ENCODE results near the gene GDPD5. TPM values are rescaled to one million over a fixed set of nuclear protein-coding genes. Genes with fewer than 3 reads are reported as not detected.

The GDPD5 gene
- total and polyA plus RNA-seq, 10 of the 15 experiments (the other 5 are each of a cell fraction or from before 2014, with no cell fraction given), result 0.10 to 30.0 (median 6.7) TPM

DNA sequence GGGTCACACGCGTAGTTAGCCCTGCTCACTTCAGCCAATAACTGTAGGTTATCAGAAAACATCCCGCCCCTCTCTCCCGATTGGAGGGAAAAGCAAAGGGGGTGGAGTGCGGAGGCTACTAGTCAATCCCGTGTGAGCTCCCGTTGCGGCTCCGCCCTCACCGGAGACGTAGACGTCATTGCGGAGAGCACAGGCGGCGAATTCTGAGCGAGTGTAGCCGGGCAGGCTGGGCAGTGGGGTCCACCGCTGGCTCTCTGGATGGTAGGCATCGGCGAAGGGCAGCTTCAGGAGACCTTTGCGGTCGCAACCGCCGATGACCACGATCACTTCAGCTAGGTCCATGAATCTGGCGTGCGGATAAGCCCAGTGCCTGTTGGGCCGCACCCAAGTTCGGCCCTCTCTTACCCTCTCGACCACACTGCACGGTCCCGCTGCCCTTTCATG is 97.4 kb downstream of the GDPD5 start (continued):
- TF ChIP-seq, protein P1, sequence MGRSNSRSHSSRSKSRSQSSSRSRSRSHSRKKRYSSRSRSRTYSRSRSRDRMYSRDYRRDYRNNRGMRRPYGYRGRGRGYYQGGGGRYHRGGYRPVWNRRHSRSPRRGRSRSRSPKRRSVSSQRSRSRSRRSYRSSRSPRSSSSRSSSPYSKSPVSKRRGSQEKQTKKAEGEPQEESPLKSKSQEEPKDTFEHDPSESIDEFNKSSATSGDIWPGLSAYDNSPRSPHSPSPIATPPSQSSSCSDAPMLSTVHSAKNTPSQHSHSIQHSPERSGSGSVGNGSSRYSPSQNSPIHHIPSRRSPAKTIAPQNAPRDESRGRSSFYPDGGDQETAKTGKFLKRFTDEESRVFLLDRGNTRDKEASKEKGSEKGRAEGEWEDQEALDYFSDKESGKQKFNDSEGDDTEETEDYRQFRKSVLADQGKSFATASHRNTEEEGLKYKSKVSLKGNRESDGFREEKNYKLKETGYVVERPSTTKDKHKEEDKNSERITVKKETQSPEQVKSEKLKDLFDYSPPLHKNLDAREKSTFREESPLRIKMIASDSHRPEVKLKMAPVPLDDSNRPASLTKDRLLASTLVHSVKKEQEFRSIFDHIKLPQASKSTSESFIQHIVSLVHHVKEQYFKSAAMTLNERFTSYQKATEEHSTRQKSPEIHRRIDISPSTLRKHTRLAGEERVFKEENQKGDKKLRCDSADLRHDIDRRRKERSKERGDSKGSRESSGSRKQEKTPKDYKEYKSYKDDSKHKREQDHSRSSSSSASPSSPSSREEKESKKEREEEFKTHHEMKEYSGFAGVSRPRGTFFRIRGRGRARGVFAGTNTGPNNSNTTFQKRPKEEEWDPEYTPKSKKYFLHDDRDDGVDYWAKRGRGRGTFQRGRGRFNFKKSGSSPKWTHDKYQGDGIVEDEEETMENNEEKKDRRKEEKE (IDR thresholded peaks at IDR 0.05), result no peak
- no peak for TF ChIP-seq PML (IDR thresholded peaks at IDR 0.05; ENCODE audit: low read length)
- no peak for TF ChIP-seq POLR2A (IDR thresholded peaks at IDR 0.05; ENCODE audit: low read depth, low read length)
- TF ChIP-seq, protein P2, sequence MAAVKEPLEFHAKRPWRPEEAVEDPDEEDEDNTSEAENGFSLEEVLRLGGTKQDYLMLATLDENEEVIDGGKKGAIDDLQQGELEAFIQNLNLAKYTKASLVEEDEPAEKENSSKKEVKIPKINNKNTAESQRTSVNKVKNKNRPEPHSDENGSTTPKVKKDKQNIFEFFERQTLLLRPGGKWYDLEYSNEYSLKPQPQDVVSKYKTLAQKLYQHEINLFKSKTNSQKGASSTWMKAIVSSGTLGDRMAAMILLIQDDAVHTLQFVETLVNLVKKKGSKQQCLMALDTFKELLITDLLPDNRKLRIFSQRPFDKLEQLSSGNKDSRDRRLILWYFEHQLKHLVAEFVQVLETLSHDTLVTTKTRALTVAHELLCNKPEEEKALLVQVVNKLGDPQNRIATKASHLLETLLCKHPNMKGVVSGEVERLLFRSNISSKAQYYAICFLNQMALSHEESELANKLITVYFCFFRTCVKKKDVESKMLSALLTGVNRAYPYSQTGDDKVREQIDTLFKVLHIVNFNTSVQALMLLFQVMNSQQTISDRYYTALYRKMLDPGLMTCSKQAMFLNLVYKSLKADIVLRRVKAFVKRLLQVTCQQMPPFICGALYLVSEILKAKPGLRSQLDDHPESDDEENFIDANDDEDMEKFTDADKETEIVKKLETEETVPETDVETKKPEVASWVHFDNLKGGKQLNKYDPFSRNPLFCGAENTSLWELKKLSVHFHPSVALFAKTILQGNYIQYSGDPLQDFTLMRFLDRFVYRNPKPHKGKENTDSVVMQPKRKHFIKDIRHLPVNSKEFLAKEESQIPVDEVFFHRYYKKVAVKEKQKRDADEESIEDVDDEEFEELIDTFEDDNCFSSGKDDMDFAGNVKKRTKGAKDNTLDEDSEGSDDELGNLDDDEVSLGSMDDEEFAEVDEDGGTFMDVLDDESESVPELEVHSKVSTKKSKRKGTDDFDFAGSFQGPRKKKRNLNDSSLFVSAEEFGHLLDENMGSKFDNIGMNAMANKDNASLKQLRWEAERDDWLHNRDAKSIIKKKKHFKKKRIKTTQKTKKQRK (IDR thresholded peaks at IDR 0.05; ENCODE audit: low read depth, low read length), result no peak

- H2AFZ ChIP-seq (ENCODE audit: control insufficient read depth, low read depth, low read length), result no peak overlapping the region
- ATAC-seq (no peak), FAIRE-seq (no peak), DNase-seq (ENCODE audit: low read depth, low spot score) (no peak)
- H3K36me3 ChIP-seq (ENCODE audit: control insufficient read depth in 2 of 2, insufficient read depth in 2 of 2, low read length in 1 of 2), result peaks cover 0 to 2% of the 10 kb centered on the region in 2 experiments; a peak in 1 of 4 replicates
- RAD21 ChIA-PET (ENCODE audit: unreplicated experiment), result no interaction called here
- H3K9ac ChIP-seq (ENCODE audit: control insufficient read depth, insufficient read depth, low read length), result no peak overlapping the region
- no peak overlapping the region for H3K4me3 ChIP-seq
- intact Hi-C loops (cut with micrococcal nuclease; ENCODE audit: unreplicated experiment), result no loop called here
- H3K27ac ChIP-seq (ENCODE audit: control insufficient read depth, insufficient read depth), result no peak overlapping the region
- H4K20me1 ChIP-seq (ENCODE audit: control insufficient read depth, insufficient read depth), result no peaks in the 10 kb centered on the region
- H3K4me2 ChIP-seq (ENCODE audit: control insufficient read depth, insufficient read depth), result no peak overlapping the region
- in situ Hi-C loops (cut with MboI), result no loop called here
- POLR2A ChIA-PET, result no interaction called here
- SMC1A ChIA-PET (ENCODE audit: uncharacterized antibody, unreplicated experiment), result no interaction called here
- H3K27me3 ChIP-seq (replicated peaks in 1 of 2; ENCODE audit: control insufficient read depth in 2 of 2, insufficient read depth in 2 of 2, low read length in 1 of 2), result peaks cover 4 to 14% of the 10 kb centered on the region in 2 experiments
- no peaks in the 10 kb centered on the region for H3K79me2 ChIP-seq (ENCODE audit: control insufficient read depth, insufficient read depth, low read length)
- H3K4me1 ChIP-seq (ENCODE audit: control insufficient read depth, insufficient read depth, low read length), result no peaks in the 10 kb centered on the region
- H3K9me3 ChIP-seq (replicated peaks; ENCODE audit: control insufficient read depth, insufficient read depth, low read length), result peaks cover 2% of the 10 kb centered on the region; the same call in 1 of the 3 replicates
- no TSS peak for BruUV-seq (replicated peaks)
- CTCF ChIA-PET, result no interaction called here
- TF ChIP-seq SMARCA5 (IDR thresholded peaks at IDR 0.05), result no peak
- TF ChIP-seq ZNF217 (IDR thresholded peaks at IDR 0.05), result no peak
- TF ChIP-seq SMAD1 (IDR thresholded peaks at IDR 0.05; ENCODE audit: low read depth, partially characterized antibody), result no peak
- TF ChIP-seq FOXM1 (IDR thresholded peaks at IDR 0.05; ENCODE audit: low read depth, low read length), result no peak
- no peak for TF ChIP-seq BRCA1 (IDR thresholded peaks at IDR 0.05; ENCODE audit: low read depth, low read length)
- TF ChIP-seq MEF2B (IDR thresholded peaks at IDR 0.05; ENCODE audit: partially characterized antibody, poor library complexity, severe bottlenecking), result no peak
- no peak for TF ChIP-seq NBN (IDR thresholded peaks at IDR 0.05)
- no peak for TF ChIP-seq HDAC6 (IDR thresholded peaks at IDR 0.05; ENCODE audit: unreplicated experiment)
- TF ChIP-seq CHD1 (IDR thresholded peaks at IDR 0.05; ENCODE audit: low read depth, low read length), result no peak
- TF ChIP-seq, protein P3, sequence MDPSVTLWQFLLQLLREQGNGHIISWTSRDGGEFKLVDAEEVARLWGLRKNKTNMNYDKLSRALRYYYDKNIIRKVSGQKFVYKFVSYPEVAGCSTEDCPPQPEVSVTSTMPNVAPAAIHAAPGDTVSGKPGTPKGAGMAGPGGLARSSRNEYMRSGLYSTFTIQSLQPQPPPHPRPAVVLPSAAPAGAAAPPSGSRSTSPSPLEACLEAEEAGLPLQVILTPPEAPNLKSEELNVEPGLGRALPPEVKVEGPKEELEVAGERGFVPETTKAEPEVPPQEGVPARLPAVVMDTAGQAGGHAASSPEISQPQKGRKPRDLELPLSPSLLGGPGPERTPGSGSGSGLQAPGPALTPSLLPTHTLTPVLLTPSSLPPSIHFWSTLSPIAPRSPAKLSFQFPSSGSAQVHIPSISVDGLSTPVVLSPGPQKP (IDR thresholded peaks at IDR 0.05; ENCODE audit: low read depth, low read length), result no peak
- no peak for TF ChIP-seq ZNF384 (IDR thresholded peaks at IDR 0.05; ENCODE audit: borderline replicate concordance, low read depth, low read length)
- TF ChIP-seq RAD21 (IDR thresholded peaks at IDR 0.05; ENCODE audit: insufficient read depth, low read depth, low read length), result no peak
- no peak for TF ChIP-seq PAX8 (IDR thresholded peaks at IDR 0.05)
- no peak for TF ChIP-seq GABPA (IDR thresholded peaks at IDR 0.05; ENCODE audit: low read depth)
- TF ChIP-seq EGR1 (IDR thresholded peaks at IDR 0.05; ENCODE audit: borderline replicate concordance in 1 of 2, low read depth in 2 of 2, low read length in 2 of 2), result no peak
Measured at GRCh38 chr11:75427181-75427580, 98.6 kb downstream of the GDPD5 start.
